Measurements from ENCODE around the gene NFIX. TPM values are rescaled to one million over a fixed set of nuclear protein-coding genes. Genes with fewer than 3 reads are reported as not detected.

Gene NFIX
- total and polyA plus RNA-seq, 2 of the 13 experiments (the other 11 are each of a cell fraction or from before 2014, with no cell fraction given), result 3.4 to 5.4 TPM

DNA sequence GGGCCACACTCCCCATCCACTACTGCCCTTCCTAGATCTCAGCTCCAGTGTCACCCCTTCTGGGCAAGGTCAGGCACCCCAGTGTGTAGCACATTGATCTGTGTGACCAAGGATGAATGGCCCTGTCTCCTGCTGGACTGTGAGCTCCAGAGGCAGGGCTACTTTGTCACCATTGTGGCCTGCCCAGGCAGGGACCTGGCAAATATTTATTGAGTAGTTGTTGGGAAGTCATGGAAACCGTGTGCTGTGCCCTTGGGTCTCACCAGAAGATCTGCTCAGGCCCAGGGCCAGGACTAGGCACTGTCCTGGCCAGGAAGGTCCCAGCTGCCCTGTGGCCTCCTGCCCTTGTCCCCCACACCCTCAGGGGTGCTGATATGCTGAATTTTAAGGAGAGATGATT is 133.3 kb downstream of the NFIX start (continued):
- TF ChIP-seq, protein P1, sequence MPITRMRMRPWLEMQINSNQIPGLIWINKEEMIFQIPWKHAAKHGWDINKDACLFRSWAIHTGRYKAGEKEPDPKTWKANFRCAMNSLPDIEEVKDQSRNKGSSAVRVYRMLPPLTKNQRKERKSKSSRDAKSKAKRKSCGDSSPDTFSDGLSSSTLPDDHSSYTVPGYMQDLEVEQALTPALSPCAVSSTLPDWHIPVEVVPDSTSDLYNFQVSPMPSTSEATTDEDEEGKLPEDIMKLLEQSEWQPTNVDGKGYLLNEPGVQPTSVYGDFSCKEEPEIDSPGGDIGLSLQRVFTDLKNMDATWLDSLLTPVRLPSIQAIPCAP (CRISPR knock-in tag; IDR thresholded peaks at IDR 0.05; ENCODE audit: low read depth), result no peak
- TF ChIP-seq ZNF569 (CRISPR knock-in tag; IDR thresholded peaks at IDR 0.05; ENCODE audit: borderline replicate concordance) (no peak), NRL (CRISPR knock-in tag; IDR thresholded peaks at IDR 0.05; ENCODE audit: borderline replicate concordance) (no peak), MLLT10 (CRISPR knock-in tag; IDR thresholded peaks at IDR 0.05) (no peak), ZBTB42 (CRISPR knock-in tag; IDR thresholded peaks at IDR 0.05) (no peak), HNF4A (CRISPR knock-in tag; IDR thresholded peaks at IDR 0.05) (peak; percentile 94), ZNF136 (CRISPR knock-in tag; IDR thresholded peaks at IDR 0.05; ENCODE audit: low read depth) (no peak), GTF2F1 (IDR thresholded peaks at IDR 0.05; ENCODE audit: low read length) (no peak), SAP130 (CRISPR knock-in tag; IDR thresholded peaks at IDR 0.05; ENCODE audit: low read depth) (peak; percentile 88), KLF9 (CRISPR knock-in tag; IDR thresholded peaks at IDR 0.05; ENCODE audit: low read depth) (no peak), ZSCAN9 (CRISPR knock-in tag; IDR thresholded peaks at IDR 0.05; ENCODE audit: borderline replicate concordance) (no peak), HDAC1 (CRISPR knock-in tag; IDR thresholded peaks at IDR 0.05) (peak; percentile 76), NFE2L1 (CRISPR knock-in tag; IDR thresholded peaks at IDR 0.05; ENCODE audit: borderline replicate concordance) (no peak), ELF1 (CRISPR knock-in tag; IDR thresholded peaks at IDR 0.05) (no peak), NFE2 (CRISPR knock-in tag; IDR thresholded peaks at IDR 0.05) (no peak), ZNF629 (CRISPR knock-in tag; conservative IDR thresholded peaks at IDR 0.05) (peak; percentile 39; the same call in 1 of the 2 replicates), ZNF567 (CRISPR knock-in tag; IDR thresholded peaks at IDR 0.05; ENCODE audit: borderline replicate concordance) (no peak), ZNF253 (CRISPR knock-in tag; IDR thresholded peaks at IDR 0.05; ENCODE audit: borderline replicate concordance) (no peak), ZNF350 (CRISPR knock-in tag; IDR thresholded peaks at IDR 0.05; ENCODE audit: borderline replicate concordance, low read depth) (no peak; the same call in 1 of the 2 replicates)
- TF ChIP-seq, protein P2, sequence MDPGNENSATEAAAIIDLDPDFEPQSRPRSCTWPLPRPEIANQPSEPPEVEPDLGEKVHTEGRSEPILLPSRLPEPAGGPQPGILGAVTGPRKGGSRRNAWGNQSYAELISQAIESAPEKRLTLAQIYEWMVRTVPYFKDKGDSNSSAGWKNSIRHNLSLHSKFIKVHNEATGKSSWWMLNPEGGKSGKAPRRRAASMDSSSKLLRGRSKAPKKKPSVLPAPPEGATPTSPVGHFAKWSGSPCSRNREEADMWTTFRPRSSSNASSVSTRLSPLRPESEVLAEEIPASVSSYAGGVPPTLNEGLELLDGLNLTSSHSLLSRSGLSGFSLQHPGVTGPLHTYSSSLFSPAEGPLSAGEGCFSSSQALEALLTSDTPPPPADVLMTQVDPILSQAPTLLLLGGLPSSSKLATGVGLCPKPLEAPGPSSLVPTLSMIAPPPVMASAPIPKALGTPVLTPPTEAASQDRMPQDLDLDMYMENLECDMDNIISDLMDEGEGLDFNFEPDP (CRISPR knock-in tag; conservative IDR thresholded peaks at IDR 0.05), result 0 out of 2 replicates have a peak, but pooled peaks have one; percentile 85
- TF ChIP-seq, protein P3, sequence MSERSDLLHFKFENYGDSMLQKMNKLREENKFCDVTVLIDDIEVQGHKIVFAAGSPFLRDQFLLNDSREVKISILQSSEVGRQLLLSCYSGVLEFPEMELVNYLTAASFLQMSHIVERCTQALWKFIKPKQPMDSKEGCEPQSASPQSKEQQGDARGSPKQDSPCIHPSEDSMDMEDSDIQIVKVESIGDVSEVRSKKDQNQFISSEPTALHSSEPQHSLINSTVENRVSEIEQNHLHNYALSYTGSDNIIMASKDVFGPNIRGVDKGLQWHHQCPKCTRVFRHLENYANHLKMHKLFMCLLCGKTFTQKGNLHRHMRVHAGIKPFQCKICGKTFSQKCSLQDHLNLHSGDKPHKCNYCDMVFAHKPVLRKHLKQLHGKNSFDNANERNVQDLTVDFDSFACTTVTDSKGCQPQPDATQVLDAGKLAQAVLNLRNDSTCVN (CRISPR knock-in tag; IDR thresholded peaks at IDR 0.05; ENCODE audit: borderline replicate concordance), result no peak
- TF ChIP-seq, protein P4, sequence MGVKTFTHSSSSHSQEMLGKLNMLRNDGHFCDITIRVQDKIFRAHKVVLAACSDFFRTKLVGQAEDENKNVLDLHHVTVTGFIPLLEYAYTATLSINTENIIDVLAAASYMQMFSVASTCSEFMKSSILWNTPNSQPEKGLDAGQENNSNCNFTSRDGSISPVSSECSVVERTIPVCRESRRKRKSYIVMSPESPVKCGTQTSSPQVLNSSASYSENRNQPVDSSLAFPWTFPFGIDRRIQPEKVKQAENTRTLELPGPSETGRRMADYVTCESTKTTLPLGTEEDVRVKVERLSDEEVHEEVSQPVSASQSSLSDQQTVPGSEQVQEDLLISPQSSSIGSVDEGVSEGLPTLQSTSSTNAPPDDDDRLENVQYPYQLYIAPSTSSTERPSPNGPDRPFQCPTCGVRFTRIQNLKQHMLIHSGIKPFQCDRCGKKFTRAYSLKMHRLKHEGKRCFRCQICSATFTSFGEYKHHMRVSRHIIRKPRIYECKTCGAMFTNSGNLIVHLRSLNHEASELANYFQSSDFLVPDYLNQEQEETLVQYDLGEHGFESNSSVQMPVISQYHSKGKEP (CRISPR knock-in tag; IDR thresholded peaks at IDR 0.05), result no peak
- TF ChIP-seq, protein P5, sequence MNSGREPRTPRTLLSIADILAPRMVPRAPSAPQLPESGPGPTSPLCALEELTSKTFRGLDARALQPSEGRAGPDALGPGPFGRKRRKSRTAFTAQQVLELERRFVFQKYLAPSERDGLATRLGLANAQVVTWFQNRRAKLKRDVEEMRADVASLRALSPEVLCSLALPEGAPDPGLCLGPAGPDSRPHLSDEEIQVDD (CRISPR knock-in tag; IDR thresholded peaks at IDR 0.05; ENCODE audit: borderline replicate concordance), result no peak
- TF ChIP-seq, protein P6, sequence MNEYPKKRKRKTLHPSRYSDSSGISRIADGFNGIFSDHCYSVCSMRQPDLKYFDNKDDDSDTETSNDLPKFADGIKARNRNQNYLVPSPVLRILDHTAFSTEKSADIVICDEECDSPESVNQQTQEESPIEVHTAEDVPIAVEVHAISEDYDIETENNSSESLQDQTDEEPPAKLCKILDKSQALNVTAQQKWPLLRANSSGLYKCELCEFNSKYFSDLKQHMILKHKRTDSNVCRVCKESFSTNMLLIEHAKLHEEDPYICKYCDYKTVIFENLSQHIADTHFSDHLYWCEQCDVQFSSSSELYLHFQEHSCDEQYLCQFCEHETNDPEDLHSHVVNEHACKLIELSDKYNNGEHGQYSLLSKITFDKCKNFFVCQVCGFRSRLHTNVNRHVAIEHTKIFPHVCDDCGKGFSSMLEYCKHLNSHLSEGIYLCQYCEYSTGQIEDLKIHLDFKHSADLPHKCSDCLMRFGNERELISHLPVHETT (CRISPR knock-in tag; conservative IDR thresholded peaks at IDR 0.05), result no peak
